Measurements from ENCODE around the gene RASSF10.

GRCh38 chr11:13003736-13004493 is 5.2 kb upstream of the RASSF10 start:
- TF ChIP-seq CTCF (optimal IDR thresholded peaks at IDR 0.05 in 1 of 3, IDR thresholded peaks at IDR 0.05 in 1 of 3, conservative IDR thresholded peaks at IDR 0.05 in 1 of 3; ENCODE audit: extremely low read depth in 1 of 3, insufficient read depth in 2 of 3, low read length in 3 of 3) = no peak
- TF ChIP-seq EZH2 (IDR thresholded peaks at IDR 0.05; ENCODE audit: low read length) = no peak

All from keratinocyte (primary cell).